Measurements from ENCODE around the gene C1orf174.

C1orf174 gene

DNA sequence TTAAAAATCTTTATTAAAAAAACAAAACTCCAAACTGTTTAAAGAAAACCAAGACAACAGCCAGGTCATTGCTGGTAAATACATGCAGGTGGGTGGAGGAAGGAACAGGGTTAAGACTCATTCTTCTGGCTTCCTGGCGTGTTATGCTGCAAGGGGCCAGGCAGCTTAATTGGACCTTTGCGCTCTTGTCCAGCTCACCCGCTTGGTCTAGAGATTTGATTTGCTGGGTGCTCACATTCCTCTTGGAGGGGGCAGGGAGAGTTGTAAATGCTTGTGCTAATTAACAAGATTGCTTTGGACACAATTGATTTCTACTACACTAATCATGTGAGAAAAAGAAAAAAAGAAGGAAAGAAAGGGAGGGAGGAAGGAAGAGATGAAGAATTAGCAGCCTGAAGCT lies 53.5 kb downstream of the C1orf174 start:
- H3K27ac ChIP-seq (ENCODE audit: low read depth, low read length): no peak overlapping the region
- no peaks in the 10 kb centered on the region for H3K27me3 ChIP-seq (ENCODE audit: control insufficient read depth, insufficient read depth, low read length)
- no peaks in the 10 kb centered on the region for H3K4me1 ChIP-seq (ENCODE audit: control insufficient read depth, insufficient read depth, low read length)
- H3K9me3 ChIP-seq (ENCODE audit: control insufficient read depth, insufficient read depth, low read depth, low read length): no peaks in the 10 kb centered on the region
- no peak overlapping the region for H3K4me3 ChIP-seq (ENCODE audit: low read depth, low read length)
- peaks cover 40% of the 10 kb centered on the region for H3K36me3 ChIP-seq (ENCODE audit: control insufficient read depth, insufficient read depth, low read length)
- H3K9ac ChIP-seq (ENCODE audit: low read length): no peak overlapping the region

GRCh38 chr1:3842912-3843311 lies 57.2 kb downstream of the C1orf174 start:
- H3K4me1 ChIP-seq (ENCODE audit: control insufficient read depth, insufficient read depth, low read length): no peaks in the 10 kb centered on the region
- H3K9me3 ChIP-seq (ENCODE audit: control insufficient read depth, insufficient read depth, low read depth, low read length): no peaks in the 10 kb centered on the region
- H3K27me3 ChIP-seq (ENCODE audit: control insufficient read depth, insufficient read depth, low read length): no peaks in the 10 kb centered on the region
- H3K36me3 ChIP-seq (ENCODE audit: control insufficient read depth, insufficient read depth, low read length): peaks cover 42% of the 10 kb centered on the region
- H3K4me3 ChIP-seq (ENCODE audit: low read depth, low read length): no peak overlapping the region
- H3K27ac ChIP-seq (ENCODE audit: low read depth, low read length): no peak overlapping the region
- no peak overlapping the region for H3K9ac ChIP-seq (ENCODE audit: low read length)

GRCh38 chr1:3841491-3841890 lies 58.6 kb downstream of the C1orf174 start:
- Histone ChIP-seq H3K27ac (ENCODE audit: low read depth, low read length) (no peak overlapping the region), H3K4me1 (ENCODE audit: control insufficient read depth, insufficient read depth, low read length) (no peaks in the 10 kb centered on the region), H3K4me3 (ENCODE audit: low read depth, low read length) (no peak overlapping the region), H3K9ac (ENCODE audit: low read length) (no peak overlapping the region), H3K27me3 (ENCODE audit: control insufficient read depth, insufficient read depth, low read length) (no peaks in the 10 kb centered on the region), H3K36me3 (ENCODE audit: control insufficient read depth, insufficient read depth, low read length) (peaks cover 51% of the 10 kb centered on the region), H3K9me3 (ENCODE audit: control insufficient read depth, insufficient read depth, low read depth, low read length) (peaks cover 4% of the 10 kb centered on the region; the same call in 1 of the 2 replicates)
